NB4 (cell line): ENCODE results near the gene LDLRAD4.
"Not testable (repeated sequence)": the region's sequence is repeated elsewhere in the genome, so short reads cannot be mapped to it uniquely, and the experiment has no call there.

Experiments used
- DNase-seq: peaks from one replicate; pipeline ENCODE4 v3.0.0; 2010; ENCODE audit warnings: low read depth
- H3K4me3 ChIP-seq: one replicate; pipeline ENCODE4 v1.5.1; 2011; ENCODE audit warnings: mild to moderate bottlenecking, low read depth, low read length, moderate library complexity
- MAX ChIP-seq: IDR thresholded peaks from 2 replicates; pipeline ENCODE4 v1.6.1; 2011; ENCODE audit warnings: low read depth, low read length
- MYC ChIP-seq: IDR thresholded peaks from 2 replicates; pipeline ENCODE4 v1.6.1; 2011; ENCODE audit warnings: low read depth, low read length
- POLR2A ChIP-seq: IDR thresholded peaks from 2 replicates; pipeline ENCODE4 v1.6.1; 2011; ENCODE audit warnings: mild to moderate bottlenecking; ENCODE audit not compliant: insufficient read length; ENCODE audit errors: extremely low read depth
- TF ChIP-seq, protein P1 (sequence below): IDR thresholded peaks from one replicate; pipeline ENCODE4 v1.5.1; 2012; ENCODE audit warnings: low read depth, low read length

The LDLRAD4 gene

GRCh38 chr18:13680612-13681011, 462.1 kb downstream of the LDLRAD4 start:
- TF ChIP-seq POLR2A, result no peak
- TF ChIP-seq MAX, result no peak
- no peak for TF ChIP-seq MYC
- TF ChIP-seq, protein P1, sequence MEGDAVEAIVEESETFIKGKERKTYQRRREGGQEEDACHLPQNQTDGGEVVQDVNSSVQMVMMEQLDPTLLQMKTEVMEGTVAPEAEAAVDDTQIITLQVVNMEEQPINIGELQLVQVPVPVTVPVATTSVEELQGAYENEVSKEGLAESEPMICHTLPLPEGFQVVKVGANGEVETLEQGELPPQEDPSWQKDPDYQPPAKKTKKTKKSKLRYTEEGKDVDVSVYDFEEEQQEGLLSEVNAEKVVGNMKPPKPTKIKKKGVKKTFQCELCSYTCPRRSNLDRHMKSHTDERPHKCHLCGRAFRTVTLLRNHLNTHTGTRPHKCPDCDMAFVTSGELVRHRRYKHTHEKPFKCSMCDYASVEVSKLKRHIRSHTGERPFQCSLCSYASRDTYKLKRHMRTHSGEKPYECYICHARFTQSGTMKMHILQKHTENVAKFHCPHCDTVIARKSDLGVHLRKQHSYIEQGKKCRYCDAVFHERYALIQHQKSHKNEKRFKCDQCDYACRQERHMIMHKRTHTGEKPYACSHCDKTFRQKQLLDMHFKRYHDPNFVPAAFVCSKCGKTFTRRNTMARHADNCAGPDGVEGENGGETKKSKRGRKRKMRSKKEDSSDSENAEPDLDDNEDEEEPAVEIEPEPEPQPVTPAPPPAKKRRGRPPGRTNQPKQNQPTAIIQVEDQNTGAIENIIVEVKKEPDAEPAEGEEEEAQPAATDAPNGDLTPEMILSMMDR, result peak; percentile 2
- no peak overlapping the region for H3K4me3 ChIP-seq
- DNase-seq, result no peak

GRCh38 chr18:13681701-13682100, 463.1 kb downstream of the LDLRAD4 start:
- DNase-seq, result no peak
- TF ChIP-seq, protein P1, result no peak
- TF ChIP-seq MAX (no peak), MYC (no peak), POLR2A (no peak)
- H3K4me3 ChIP-seq, result no peak overlapping the region

- no peak for TF ChIP-seq MYC
- no peak for TF ChIP-seq MAX
- TF ChIP-seq, protein P1, result no peak
- no peak for TF ChIP-seq POLR2A
- no peak for DNase-seq
- no peak overlapping the region for H3K4me3 ChIP-seq
Measured at GRCh38 chr18:13684546-13684945, 466.0 kb downstream of the LDLRAD4 start.

DNA sequence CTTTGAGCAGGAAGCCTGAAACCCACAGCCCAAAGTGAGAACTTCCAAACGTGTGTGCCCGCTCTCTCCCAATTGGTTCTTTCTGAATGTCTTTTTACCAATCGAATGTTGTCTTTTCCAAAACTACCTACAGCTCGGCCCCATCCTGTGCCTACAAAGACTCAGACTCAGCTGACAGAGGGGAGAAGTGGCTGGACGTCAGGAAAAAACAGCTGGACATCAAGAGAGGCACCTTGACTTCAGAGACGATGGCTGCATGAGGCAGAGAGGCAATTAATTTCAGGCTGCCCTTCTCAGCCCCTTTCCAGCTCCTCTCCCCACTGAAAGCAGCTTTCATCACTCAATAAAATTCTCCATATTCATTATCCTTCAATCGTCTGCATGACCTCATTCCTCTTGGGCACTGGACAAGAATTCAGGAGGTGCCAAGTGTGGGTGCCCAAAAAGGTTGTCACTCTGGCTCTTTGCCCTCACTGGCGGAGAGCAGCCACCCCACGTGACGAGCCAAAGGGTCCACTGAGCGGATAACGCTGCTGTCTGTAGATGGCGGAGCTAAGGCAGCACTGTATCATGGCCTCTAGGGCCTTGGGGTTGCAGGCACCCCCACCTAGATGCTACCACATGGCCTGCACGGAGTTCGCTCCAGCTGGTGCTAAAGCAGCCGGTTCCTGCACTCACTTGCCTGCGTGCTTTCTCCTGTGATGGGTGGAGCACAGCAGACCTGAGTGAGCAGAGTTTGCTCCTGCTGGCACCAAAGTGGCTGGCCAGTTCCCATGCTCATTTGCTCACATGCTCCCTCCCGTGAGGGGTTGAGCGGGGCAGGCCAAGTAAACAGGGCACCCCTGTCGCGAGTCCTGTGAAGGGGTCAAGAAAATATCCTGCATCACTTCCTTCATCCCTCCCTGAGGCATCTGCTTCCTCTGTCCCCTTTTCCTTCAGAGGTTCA, 469.9 kb downstream of the LDLRAD4 start:
- H3K4me3 ChIP-seq, result no peak overlapping the region

DNA sequence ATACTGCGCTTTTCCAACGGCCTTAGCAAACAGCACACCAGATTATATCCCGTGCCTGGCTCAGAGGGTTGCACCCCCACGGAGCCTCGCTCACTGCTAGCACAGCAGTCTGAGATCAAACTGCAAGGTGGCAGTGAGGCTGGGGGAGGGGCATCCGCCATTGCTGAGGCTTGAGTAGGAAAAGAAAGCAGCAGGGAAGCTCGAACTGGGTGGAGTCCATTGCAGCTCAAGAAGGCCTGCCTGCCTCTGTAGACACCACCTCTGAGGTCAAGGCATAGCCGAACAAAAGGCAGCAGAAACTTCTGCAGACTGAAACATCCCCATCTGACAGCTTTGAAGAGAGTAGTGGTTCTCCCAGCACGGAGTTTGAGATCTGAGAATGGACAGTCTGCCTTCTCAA, 471.5 kb downstream of the LDLRAD4 start:
- DNase-seq, H3K4me3 ChIP-seq: not testable (repeated sequence)

More for the DNA sequence above, 469.9 kb downstream of the LDLRAD4 start:
- no peak for DNase-seq
- no peak for TF ChIP-seq MAX

DNA sequence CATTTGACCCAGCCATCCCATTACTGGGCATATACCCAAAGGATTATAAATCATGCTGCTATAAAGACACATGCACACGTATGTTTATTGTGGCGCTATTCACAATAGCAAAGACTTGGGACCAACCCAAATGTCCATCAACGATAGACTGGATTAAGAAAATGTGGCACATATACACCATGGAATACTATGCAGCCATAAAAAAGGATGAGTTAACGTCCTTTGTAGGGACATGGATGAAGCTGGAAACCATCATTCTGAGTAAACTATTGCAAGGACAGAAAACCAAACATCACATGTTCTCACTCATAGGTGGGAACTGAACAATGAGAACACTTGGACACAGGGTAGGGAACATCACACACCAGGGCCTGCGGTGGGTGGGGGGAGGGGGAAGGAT, 476.8 kb downstream of the LDLRAD4 start:
- not testable (repeated sequence) for DNase-seq, H3K4me3 ChIP-seq

DNA sequence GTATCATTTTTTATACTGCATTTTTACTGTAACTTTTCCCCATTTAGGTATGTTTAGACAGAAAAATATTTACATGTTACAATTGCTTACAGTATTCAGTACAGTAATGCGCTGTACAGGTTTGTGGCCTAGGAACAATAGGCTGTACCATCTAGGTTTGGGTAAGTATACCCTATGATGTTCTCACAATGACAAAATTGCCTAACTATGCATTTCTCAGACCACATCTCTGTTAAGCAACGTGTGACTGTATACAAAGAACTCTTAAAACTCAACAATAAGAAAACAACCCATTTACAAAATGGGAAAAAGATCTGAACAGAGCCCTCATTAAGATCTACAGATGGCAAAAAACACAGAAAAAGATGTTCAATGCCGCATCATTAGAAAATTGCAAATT, 478.4 kb downstream of the LDLRAD4 start:
- H3K4me3 ChIP-seq, result no peak overlapping the region
- no peak for DNase-seq
- TF ChIP-seq MYC (no peak), MAX (no peak), POLR2A (no peak)
- TF ChIP-seq, protein P1, result no peak
